AG04450 (cell line): Measurements from ENCODE around the gene NINJ2. TPM values are rescaled to one million over a fixed set of nuclear protein-coding genes. Genes with fewer than 3 reads are reported as not detected.

Source experiments
- CTCF ChIA-PET: fragments of 300-600, 350-600 bp; formaldehyde crosslinking; extraction: SDS; loops from one replicate; lab custom pipeline; 2022; ENCODE audit warnings: antibody characterized with exemption, inconsistent platforms; lab: Charles Lee
- POLR2A ChIA-PET: fragments of 350-600 bp; formaldehyde crosslinking; extraction: SDS; loops from one replicate; lab custom pipeline; 2021; ENCODE audit warnings: antibody characterized with exemption, inconsistent platforms; lab: Yijun Ruan, JAX
- DNase-seq: peaks from one replicate; pipeline ENCODE4 v3.0.0-alpha.2; 2011; ENCODE audit warnings: low read depth, low spot score
- H3K27ac ChIP-seq: one replicate; pipeline ENCODE4 v1.5.1; 2012; ENCODE audit warnings: low read depth, low read length, control low read depth
- H3K27me3 ChIP-seq: one replicate; pipeline ENCODE4 v1.6.0; 2012; ENCODE audit warnings: low read length; ENCODE audit not compliant: control insufficient read depth, insufficient read depth
- H3K4me3 ChIP-seq: 2 replicates; pipeline ENCODE4 v1.5.1; 2011; ENCODE audit warnings: mild to moderate bottlenecking, low read depth, low read length, control low read depth
- H3K9me3 ChIP-seq: 2 replicates; pipeline ENCODE4 v1.5.1; 2012; ENCODE audit warnings: low read length; ENCODE audit not compliant: control insufficient read depth, insufficient read depth
- CTCF ChIP-seq: IDR thresholded peaks from 2 replicates; pipeline ENCODE4 v1.5.1; 2011; ENCODE audit warnings: low read depth, low read length, control low read depth, inconsistent platforms
- polyA plus RNA-seq: library from polyadenylated mRNA; depleted of rRNA; stranded (reverse); fragments of >200 nt; gene quantifications from 2 replicates; pipeline ENCODE4 v1.2.3, GENCODE V29; 2011

The NINJ2 gene
- polyA plus RNA-seq, 1 experiment = not detected

- no peak overlapping the region for H3K4me3 ChIP-seq
- no peak overlapping the region for H3K27ac ChIP-seq
- ChIA-PET POLR2A (no interaction called here), CTCF (interaction anchor here (0.6 to 1.4 kb wide), 2 partner anchors 52 to 107 kb away, joined by 3 to 5 read pairs; no protein-coding TSS in a partner anchor)
- no peaks in the 10 kb centered on the region; the same call in 1 of the 2 replicates for H3K9me3 ChIP-seq
- peaks cover 44% of the 10 kb centered on the region for H3K27me3 ChIP-seq
- TF ChIP-seq CTCF = no peak
- DNase-seq = no peak
These were observed 103.9 kb downstream of the NINJ2 start for GRCh38 chr12:559208-559905.

- CTCF ChIA-PET = interaction anchor here (0.6 to 1.4 kb wide), 2 partner anchors 51 to 106 kb away, joined by 3 to 5 read pairs; no protein-coding TSS in a partner anchor
- H3K4me3 ChIP-seq = no peak overlapping the region
- DNase-seq = no peak
- H3K27ac ChIP-seq = no peak overlapping the region
- peaks cover 40% of the 10 kb centered on the region for H3K27me3 ChIP-seq
- no peaks in the 10 kb centered on the region; the same call in 1 of the 2 replicates for H3K9me3 ChIP-seq
- POLR2A ChIA-PET = no interaction called here
- no peak for TF ChIP-seq CTCF
These were observed 104.7 kb downstream of the NINJ2 start for GRCh38 chr12:558580-558979.

DNA sequence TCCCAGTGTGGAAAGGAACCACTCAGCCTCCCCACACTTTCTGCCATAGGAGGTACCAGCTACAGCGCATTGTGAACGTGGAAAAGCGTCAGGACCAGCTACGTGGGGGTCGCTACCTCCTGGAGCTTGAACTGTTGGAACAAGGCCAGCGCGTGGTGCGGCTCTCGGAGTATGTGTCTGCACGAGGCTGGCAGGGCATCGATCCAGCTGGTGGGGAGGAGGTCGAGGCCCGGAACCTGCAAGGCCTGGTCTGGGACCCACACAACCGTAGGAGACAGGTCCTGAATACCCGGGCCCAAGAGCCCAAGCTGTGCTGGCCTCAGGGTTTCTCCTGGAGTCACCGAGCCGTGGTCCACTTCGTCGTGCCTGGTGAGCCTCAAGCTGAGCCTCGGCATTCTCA lies 106.7 kb downstream of the NINJ2 start:
- no peak for DNase-seq
- ChIA-PET POLR2A (no interaction called here), CTCF (interaction anchor here (0.7 to 1.0 kb wide), 2 partner anchors 10 to 114 kb away, joined by 3 to 5 read pairs; no protein-coding TSS in a partner anchor)
- no peaks in the 10 kb centered on the region; the same call in 1 of the 2 replicates for H3K9me3 ChIP-seq
- H3K4me3 ChIP-seq = no peak overlapping the region
- no peak for TF ChIP-seq CTCF
- H3K27ac ChIP-seq = no peak overlapping the region
- peaks cover 43% of the 10 kb centered on the region for H3K27me3 ChIP-seq

- POLR2A ChIA-PET = interaction anchor here (0.6 kb wide), 2 partner anchors 18 to 184 kb away, joined by 3 to 4 read pairs; no protein-coding TSS in a partner anchor
- TF ChIP-seq CTCF = no peak
- H3K27me3 ChIP-seq = peaks cover 35% of the 10 kb centered on the region
- no peaks in the 10 kb centered on the region; the same call in 1 of the 2 replicates for H3K9me3 ChIP-seq
- no peak for DNase-seq
- H3K4me3 ChIP-seq = no peak overlapping the region
- CTCF ChIA-PET = interaction anchor here (1.2 kb wide), 1 partner anchor 111 kb away, joined by 5 read pairs; no protein-coding TSS in a partner anchor
- no peak overlapping the region for H3K27ac ChIP-seq
These were observed 109.3 kb downstream of the NINJ2 start for GRCh38 chr12:554001-554285.

- CTCF ChIA-PET = interaction anchor here (1.2 kb wide), 1 partner anchor 111 kb away, joined by 5 read pairs; no protein-coding TSS in a partner anchor
- no peak for TF ChIP-seq CTCF
- DNase-seq = no peak
These were observed 109.8 kb downstream of the NINJ2 start for GRCh38 chr12:553216-554000.

More at GRCh38 chr12:553216-554000, 109.8 kb downstream of the NINJ2 start:
- H3K4me3 ChIP-seq = no peak overlapping the region
- peaks cover 32% of the 10 kb centered on the region for H3K27me3 ChIP-seq
- POLR2A ChIA-PET = no interaction called here
- H3K27ac ChIP-seq = no peak overlapping the region
- no peaks in the 10 kb centered on the region; the same call in 1 of the 2 replicates for H3K9me3 ChIP-seq
